ENCODE data around the gene PTPRN2.

The PTPRN2 gene

DNA sequence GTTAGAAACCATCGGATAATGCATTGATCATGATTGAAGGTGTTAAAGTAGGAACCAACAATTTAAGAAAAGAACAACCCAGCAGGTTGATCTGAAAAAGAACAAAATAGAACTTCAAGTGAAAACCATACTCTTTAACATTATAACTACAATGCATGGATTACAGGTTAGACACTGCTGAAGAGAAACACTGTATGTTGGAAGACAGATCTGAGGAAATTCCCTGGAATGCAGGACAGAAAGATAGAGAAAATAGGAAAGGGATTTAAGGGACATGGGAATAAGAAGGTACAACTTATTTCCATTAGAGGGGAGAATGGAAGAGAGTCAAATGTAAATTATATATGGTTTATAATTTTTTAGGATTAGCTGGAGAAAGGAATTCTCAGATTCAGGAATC is 947.5 kb downstream of the PTPRN2 start:
- Histone ChIP-seq H3K4ac (ENCODE audit: low read length) (no peak overlapping the region), H4K8ac (ENCODE audit: low read depth, low read length) (no peak overlapping the region), H3K23ac (ENCODE audit: low read depth, low read length, poor library complexity) (no peak overlapping the region), H3K9ac (ENCODE audit: low read depth, low read length, poor library complexity) (no peak overlapping the region), H3K79me1 (ENCODE audit: low read depth, low read length) (peaks cover 11% of the 10 kb centered on the region), H3K4me2 (ENCODE audit: insufficient read depth, low read length, poor library complexity, severe bottlenecking) (no peak overlapping the region), H3K27me3 (ENCODE audit: control insufficient read depth in 3 of 3, insufficient read depth in 3 of 3, low read depth in 1 of 3, low read length in 3 of 3) (no peaks in the 10 kb centered on the region), H3K18ac (ENCODE audit: low read length) (no peak overlapping the region), H2BK120ac (ENCODE audit: low read depth, low read length) (no peak overlapping the region), H2AFZ (ENCODE audit: low read length) (no peak overlapping the region), H2AK5ac (ENCODE audit: low read depth, low read length) (no peak overlapping the region), H4K91ac (ENCODE audit: low read depth, low read length, poor library complexity) (no peak overlapping the region), H3K14ac (ENCODE audit: low read length) (no peak overlapping the region), H3K4me3 (ENCODE audit: low read length in 2 of 2) (no peak overlapping the region), H3K4me1 (ENCODE audit: control insufficient read depth in 2 of 2, insufficient read depth in 1 of 2, low read depth in 1 of 2, low read length in 2 of 2) (peaks cover 0 to 2% of the 10 kb centered on the region in 2 donors), H3K9me3 (replicated peaks in 1 of 2; ENCODE audit: control insufficient read depth in 2 of 2, insufficient read depth in 1 of 2, low read depth in 1 of 2, low read length in 2 of 2) (peaks cover 30 to 59% of the 10 kb centered on the region in 2 donors), H3K36me3 (replicated peaks in 1 of 2; ENCODE audit: control insufficient read depth in 2 of 2, insufficient read depth in 2 of 2, low read length in 2 of 2) (peaks cover 46 to 100% of the 10 kb centered on the region in 2 donors), H3K27ac (replicated peaks; ENCODE audit: low read length) (no peak overlapping the region), H2BK15ac (ENCODE audit: low read length) (no peak overlapping the region), H2BK5ac (ENCODE audit: low read length) (no peak overlapping the region), H2BK12ac (ENCODE audit: low read length) (no peak overlapping the region)
- no peak for DNase-seq (ENCODE audit: low spot score)
- WGBS, 2 donors (ENCODE audit: extremely low coverage in 2 of 2, insufficient read length in 2 of 2, insufficient replicate concordance in 1 of 2): no CpG with 5 or more reads among the region's 1 CpG

DNA sequence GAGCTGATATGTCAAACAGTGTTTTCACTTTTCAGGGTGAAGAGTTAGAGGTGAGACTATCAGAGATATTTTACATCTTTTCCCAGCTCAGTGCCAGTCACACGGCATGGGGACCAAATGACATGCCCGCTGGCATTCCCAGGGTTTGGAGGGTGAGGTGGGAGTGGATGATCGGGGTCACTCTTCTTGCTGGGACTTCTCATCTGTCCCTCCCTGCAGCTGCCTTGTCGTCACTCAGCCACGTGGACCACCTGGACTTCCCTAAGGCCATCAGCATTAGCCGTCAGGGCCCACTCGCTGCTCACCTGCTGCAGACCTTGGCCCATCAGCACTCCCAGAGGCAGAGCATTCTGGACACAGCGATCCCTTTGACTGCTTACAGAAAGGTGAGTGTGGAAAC is 949.1 kb downstream of the PTPRN2 start:
- Histone ChIP-seq H3K36me3 (replicated peaks in 1 of 2; ENCODE audit: control insufficient read depth in 2 of 2, insufficient read depth in 2 of 2, low read length in 2 of 2) (peaks cover 42 to 100% of the 10 kb centered on the region in 2 donors), H3K4me2 (ENCODE audit: insufficient read depth, low read length, poor library complexity, severe bottlenecking) (no peak overlapping the region), H2AK5ac (ENCODE audit: low read depth, low read length) (no peak overlapping the region), H3K4me1 (ENCODE audit: control insufficient read depth in 2 of 2, insufficient read depth in 1 of 2, low read depth in 1 of 2, low read length in 2 of 2) (peaks cover 0 to 6% of the 10 kb centered on the region in 2 donors), H3K9me3 (replicated peaks in 1 of 2; ENCODE audit: control insufficient read depth in 2 of 2, insufficient read depth in 1 of 2, low read depth in 1 of 2, low read length in 2 of 2) (peaks cover 21 to 47% of the 10 kb centered on the region in 2 donors), H3K18ac (ENCODE audit: low read length) (peak overlapping the region; percentile 20), H2BK5ac (ENCODE audit: low read length) (no peak overlapping the region), H2BK12ac (ENCODE audit: low read length) (no peak overlapping the region), H4K91ac (ENCODE audit: low read depth, low read length, poor library complexity) (no peak overlapping the region), H3K79me1 (ENCODE audit: low read depth, low read length) (peaks cover 8% of the 10 kb centered on the region), H2BK120ac (ENCODE audit: low read depth, low read length) (no peak overlapping the region), H3K27ac (replicated peaks; ENCODE audit: low read length) (no peak overlapping the region), H3K27me3 (ENCODE audit: control insufficient read depth in 3 of 3, insufficient read depth in 3 of 3, low read depth in 1 of 3, low read length in 3 of 3) (no peaks in the 10 kb centered on the region), H3K4me3 (ENCODE audit: low read length in 2 of 2) (no peak overlapping the region), H3K14ac (ENCODE audit: low read length) (no peak overlapping the region), H4K8ac (ENCODE audit: low read depth, low read length) (no peak overlapping the region), H2BK15ac (ENCODE audit: low read length) (no peak overlapping the region), H2AFZ (ENCODE audit: low read length) (no peak overlapping the region), H3K9ac (ENCODE audit: low read depth, low read length, poor library complexity) (no peak overlapping the region), H3K4ac (ENCODE audit: low read length) (no peak overlapping the region), H3K23ac (ENCODE audit: low read depth, low read length, poor library complexity) (no peak overlapping the region)
- WGBS, 2 donors (ENCODE audit: extremely low coverage in 2 of 2, insufficient read length in 2 of 2, insufficient replicate concordance in 1 of 2): no CpG with 5 or more reads among the region's 8 CpGs
- DNase-seq (ENCODE audit: low spot score): no peak

DNA sequence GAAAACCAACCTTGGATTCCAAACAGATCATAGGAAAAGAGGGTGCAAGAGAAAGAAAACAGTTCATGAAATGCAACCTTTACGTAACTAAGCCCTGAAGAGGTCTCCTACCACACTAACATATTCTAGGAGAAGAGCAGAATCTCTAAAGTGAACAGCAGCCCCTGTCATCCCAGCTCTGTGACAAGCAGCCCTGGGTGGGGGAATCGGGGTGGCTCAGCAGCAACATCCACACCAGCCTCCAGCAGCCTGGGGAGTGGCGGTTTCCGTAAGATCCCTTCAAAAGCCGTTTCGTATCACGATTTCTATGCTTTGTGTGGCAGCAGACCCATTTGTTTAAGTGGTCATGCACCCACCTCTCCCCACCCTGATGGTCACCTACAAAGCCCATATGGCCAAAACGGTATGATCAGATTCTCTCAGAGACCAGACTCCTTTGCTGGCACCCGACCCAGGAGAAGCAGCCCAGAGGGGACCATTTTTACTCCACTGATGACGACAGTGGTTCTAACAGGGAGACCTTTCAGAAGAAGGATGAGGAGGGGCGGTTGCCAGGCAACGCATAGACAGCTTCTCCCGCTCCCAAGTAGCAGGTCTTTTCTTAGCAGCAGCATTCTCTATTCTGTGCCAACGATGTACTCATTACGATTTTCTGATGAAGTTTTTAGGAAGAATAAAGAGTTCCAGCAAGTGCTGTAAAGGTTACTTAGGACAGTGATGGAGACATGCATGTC is 950.2 kb downstream of the PTPRN2 start:
- Histone ChIP-seq H3K9ac (ENCODE audit: low read depth, low read length, poor library complexity) (no peak overlapping the region), H4K91ac (ENCODE audit: low read depth, low read length, poor library complexity) (no peak overlapping the region), H3K27ac (replicated peaks; ENCODE audit: low read length) (no peak overlapping the region), H3K27me3 (ENCODE audit: control insufficient read depth in 3 of 3, insufficient read depth in 3 of 3, low read depth in 1 of 3, low read length in 3 of 3) (no peaks in the 10 kb centered on the region), H2AK5ac (ENCODE audit: low read depth, low read length) (no peak overlapping the region), H3K36me3 (replicated peaks in 1 of 2; ENCODE audit: control insufficient read depth in 2 of 2, insufficient read depth in 2 of 2, low read length in 2 of 2) (peaks cover 37 to 100% of the 10 kb centered on the region in 2 donors), H3K14ac (ENCODE audit: low read length) (no peak overlapping the region), H3K4ac (ENCODE audit: low read length) (no peak overlapping the region), H3K9me3 (replicated peaks in 1 of 2; ENCODE audit: control insufficient read depth in 2 of 2, insufficient read depth in 1 of 2, low read depth in 1 of 2, low read length in 2 of 2) (peaks cover 18 to 40% of the 10 kb centered on the region in 2 donors), H4K8ac (ENCODE audit: low read depth, low read length) (no peak overlapping the region), H2BK120ac (ENCODE audit: low read depth, low read length) (no peak overlapping the region), H2BK5ac (ENCODE audit: low read length) (no peak overlapping the region), H2AFZ (ENCODE audit: low read length) (no peak overlapping the region), H3K4me2 (ENCODE audit: insufficient read depth, low read length, poor library complexity, severe bottlenecking) (no peak overlapping the region), H2BK15ac (ENCODE audit: low read length) (no peak overlapping the region), H3K4me3 (ENCODE audit: low read length in 2 of 2) (no peak overlapping the region), H2BK12ac (ENCODE audit: low read length) (no peak overlapping the region), H3K79me1 (ENCODE audit: low read depth, low read length) (peaks cover 8% of the 10 kb centered on the region), H3K23ac (ENCODE audit: low read depth, low read length, poor library complexity) (no peak overlapping the region), H3K18ac (ENCODE audit: low read length) (no peak overlapping the region), H3K4me1 (ENCODE audit: control insufficient read depth in 2 of 2, insufficient read depth in 1 of 2, low read depth in 1 of 2, low read length in 2 of 2) (peaks cover 0 to 6% of the 10 kb centered on the region in 2 donors)
- WGBS, 2 donors (ENCODE audit: extremely low coverage in 2 of 2, insufficient read length in 2 of 2, insufficient replicate concordance in 1 of 2): no CpG with 5 or more reads among the region's 15 CpGs
- no peak for DNase-seq (ENCODE audit: low spot score)

DNA sequence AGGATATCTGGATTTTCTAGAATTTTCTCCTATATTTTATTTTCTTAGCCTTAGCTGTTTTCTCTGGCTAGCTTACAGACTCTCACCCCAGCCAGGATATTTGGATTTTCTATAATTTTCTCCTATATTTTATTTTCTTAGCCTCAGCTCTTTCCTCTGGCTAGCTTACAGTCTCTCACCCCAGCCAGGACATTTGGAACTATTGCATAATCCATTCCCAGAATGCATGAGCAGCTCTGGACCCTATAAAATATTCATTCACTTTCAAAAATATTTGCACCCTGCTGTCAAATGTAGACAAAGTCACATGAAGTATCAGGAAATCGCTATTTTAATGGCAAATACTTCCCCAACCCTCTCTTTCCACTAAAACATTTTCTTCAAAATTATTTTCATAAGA is 952.0 kb downstream of the PTPRN2 start:
- no peak overlapping the region for H3K23ac ChIP-seq (ENCODE audit: low read depth, low read length, poor library complexity)
- no peak for DNase-seq (ENCODE audit: low spot score)
- no peak overlapping the region for H3K27ac ChIP-seq (replicated peaks; ENCODE audit: low read length)
- H3K4me2 ChIP-seq (ENCODE audit: insufficient read depth, low read length, poor library complexity, severe bottlenecking): no peak overlapping the region
- no peak overlapping the region for H2BK12ac ChIP-seq (ENCODE audit: low read length)
- no peak overlapping the region for H2BK15ac ChIP-seq (ENCODE audit: low read length)
- H3K4me3 ChIP-seq (ENCODE audit: low read length in 2 of 2): no peak overlapping the region
- H2BK120ac ChIP-seq (ENCODE audit: low read depth, low read length): no peak overlapping the region
- no peak overlapping the region for H3K18ac ChIP-seq (ENCODE audit: low read length)
- WGBS, 2 donors (ENCODE audit: extremely low coverage in 2 of 2, insufficient read length in 2 of 2, insufficient replicate concordance in 1 of 2): no CpG with 5 or more reads among the region's 1 CpG
- peaks cover 0 to 6% of the 10 kb centered on the region in 2 donors for H3K4me1 ChIP-seq (ENCODE audit: control insufficient read depth in 2 of 2, insufficient read depth in 1 of 2, low read depth in 1 of 2, low read length in 2 of 2)
- H2AFZ ChIP-seq (ENCODE audit: low read length): no peak overlapping the region
- H3K9me3 ChIP-seq (replicated peaks in 1 of 2; ENCODE audit: control insufficient read depth in 2 of 2, insufficient read depth in 1 of 2, low read depth in 1 of 2, low read length in 2 of 2): peaks cover 4 to 27% of the 10 kb centered on the region in 2 donors
- H3K27me3 ChIP-seq (ENCODE audit: control insufficient read depth in 3 of 3, insufficient read depth in 3 of 3, low read depth in 1 of 3, low read length in 3 of 3): no peaks in the 10 kb centered on the region
- H4K8ac ChIP-seq (ENCODE audit: low read depth, low read length): no peak overlapping the region
- peaks cover 7% of the 10 kb centered on the region for H3K79me1 ChIP-seq (ENCODE audit: low read depth, low read length)
- no peak overlapping the region for H3K4ac ChIP-seq (ENCODE audit: low read length)
- no peak overlapping the region for H2BK5ac ChIP-seq (ENCODE audit: low read length)
- H2AK5ac ChIP-seq (ENCODE audit: low read depth, low read length): no peak overlapping the region
- no peak overlapping the region for H4K91ac ChIP-seq (ENCODE audit: low read depth, low read length, poor library complexity)
- no peak overlapping the region for H3K9ac ChIP-seq (ENCODE audit: low read depth, low read length, poor library complexity)
- H3K14ac ChIP-seq (ENCODE audit: low read length): no peak overlapping the region
- H3K36me3 ChIP-seq (replicated peaks in 1 of 2; ENCODE audit: control insufficient read depth in 2 of 2, insufficient read depth in 2 of 2, low read length in 2 of 2): peaks cover 26 to 98% of the 10 kb centered on the region in 2 donors
